Measurements from ENCODE around the gene CORO1C. TPM values are rescaled to one million over a fixed set of nuclear protein-coding genes. Genes with fewer than 3 reads are reported as not detected.

Gene CORO1C
- total RNA-seq, 4 donors from 2014 or later: 221 to 441 (median 315) TPM

GRCh38 chr12:108610856-108611605, 120.3 kb downstream of the CORO1C start:
- Histone ChIP-seq H3K36me3 (no peaks in the 10 kb centered on the region), H3K27ac (replicated peaks in 1 of 4) (no peak overlapping the region), H3K4me3 (no peak overlapping the region), H3K4me1 (peaks cover 6 to 29% (median 14%) of the 10 kb centered on the region in 4 donors), H3K27me3 (peaks cover 0 to 14% (median 0%) of the 10 kb centered on the region in 4 donors), H3K9me3 (peaks cover 0 to 3% (median 0%) of the 10 kb centered on the region in 4 donors)
- TF ChIP-seq CTCF (IDR thresholded peaks at IDR 0.05) (no peak), POLR2AphosphoS5 (IDR thresholded peaks at IDR 0.05) (no peak), EP300 (IDR thresholded peaks at IDR 0.05) (no peak), POLR2A (IDR thresholded peaks at IDR 0.05; ENCODE audit: low read depth) (no peak)
- DNase-seq (ENCODE audit: extremely low spot score): no peak
- 84% methylated on average over 14 of the region's 15 CpGs for WGBS
- intact Hi-C loops (cut with DNase I): no loop called here

DNA sequence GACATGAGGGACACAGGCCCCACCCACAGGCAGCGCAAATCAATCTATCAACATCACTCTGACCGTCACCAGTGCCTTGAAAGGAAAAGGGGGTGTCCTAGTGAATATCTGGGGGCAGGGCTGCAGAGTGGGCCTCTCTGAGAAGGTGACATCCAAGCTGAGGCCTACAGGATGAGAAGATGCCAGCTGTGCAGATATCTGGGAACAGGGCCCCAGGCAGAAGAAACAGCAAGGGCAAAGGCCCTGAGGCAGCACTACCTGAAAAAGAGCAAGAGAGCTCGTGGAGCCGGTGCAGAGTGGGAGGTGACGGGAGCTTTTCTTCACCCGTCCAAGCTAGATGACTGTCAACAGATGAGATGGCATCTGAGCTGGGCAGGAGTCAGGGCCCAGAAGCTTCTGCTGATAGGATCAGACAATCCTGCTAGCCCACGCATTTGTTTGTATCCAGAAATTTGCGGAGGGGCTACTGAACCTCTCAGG, 120.9 kb downstream of the CORO1C start:
- Histone ChIP-seq H3K4me1 (peaks cover 6 to 29% (median 14%) of the 10 kb centered on the region in 4 donors), H3K27me3 (peaks cover 0 to 14% (median 0%) of the 10 kb centered on the region in 4 donors), H3K27ac (replicated peaks in 1 of 4) (no peak overlapping the region), H3K36me3 (no peaks in the 10 kb centered on the region), H3K4me3 (no peak overlapping the region), H3K9me3 (no peaks in the 10 kb centered on the region)
- no peak for DNase-seq (ENCODE audit: extremely low spot score)
- 93% methylated on average over 8 of the region's 8 CpGs for WGBS
- intact Hi-C loops (cut with DNase I): no loop called here
- TF ChIP-seq POLR2A (IDR thresholded peaks at IDR 0.05; ENCODE audit: low read depth): no peak
- no peak for TF ChIP-seq POLR2AphosphoS5 (IDR thresholded peaks at IDR 0.05)
- no peak for TF ChIP-seq EP300 (IDR thresholded peaks at IDR 0.05)
- TF ChIP-seq CTCF (IDR thresholded peaks at IDR 0.05): no peak

DNA sequence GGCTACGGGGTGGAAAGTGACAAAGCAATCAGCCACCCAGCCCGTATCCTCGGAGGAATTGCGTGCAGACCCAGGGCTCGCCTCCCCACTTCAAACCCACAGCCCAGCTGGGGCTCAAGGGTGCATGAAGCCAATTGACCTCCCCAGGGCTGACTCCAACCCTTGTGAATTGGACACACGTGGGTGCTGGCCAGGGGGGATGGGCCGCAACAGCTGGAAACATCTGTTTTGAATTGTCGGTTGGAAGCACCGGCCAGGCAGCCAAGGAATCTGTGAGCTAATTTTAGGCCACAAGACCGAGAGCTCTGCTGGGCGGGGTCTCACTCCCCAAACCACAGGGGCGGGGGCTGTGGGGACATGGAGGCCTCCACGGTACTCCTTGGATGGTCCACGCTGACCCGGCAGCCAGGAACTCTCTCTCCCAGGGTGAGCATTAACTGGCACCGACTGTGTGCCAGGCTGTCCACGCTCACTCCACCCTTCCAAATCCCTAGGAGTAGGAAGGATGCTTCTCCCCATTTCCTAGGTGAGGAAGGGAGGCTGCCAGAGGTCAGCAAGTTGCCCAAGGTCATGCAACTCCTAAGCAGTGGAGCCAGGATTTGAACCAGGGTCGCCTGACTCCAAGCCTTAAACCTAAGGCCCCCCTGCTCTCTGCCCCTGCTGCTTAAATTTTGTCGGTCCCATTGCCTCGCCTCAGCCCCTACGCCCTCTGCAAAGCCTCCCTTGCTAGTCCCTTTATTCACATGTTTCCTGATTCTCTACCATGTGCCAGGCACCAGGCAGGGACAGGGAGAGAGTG, 121.6 kb downstream of the CORO1C start:
- Histone ChIP-seq H3K4me1 (peaks cover 6 to 29% (median 14%) of the 10 kb centered on the region in 4 donors), H3K9me3 (no peaks in the 10 kb centered on the region), H3K36me3 (no peaks in the 10 kb centered on the region), H3K27ac (replicated peaks in 1 of 4) (no peak overlapping the region), H3K4me3 (no peak overlapping the region), H3K27me3 (peaks cover 0 to 14% (median 0%) of the 10 kb centered on the region in 4 donors)
- TF ChIP-seq POLR2A (IDR thresholded peaks at IDR 0.05; ENCODE audit: low read depth) (no peak), CTCF (IDR thresholded peaks at IDR 0.05) (no peak), POLR2AphosphoS5 (IDR thresholded peaks at IDR 0.05) (peak; percentile 55 to 66), EP300 (IDR thresholded peaks at IDR 0.05) (no peak)
- 36% methylated on average over 19 of the region's 21 CpGs for WGBS
- intact Hi-C loops (cut with DNase I): no loop called here
- DNase-seq (ENCODE audit: extremely low spot score): no peak

- Histone ChIP-seq H3K27ac (replicated peaks in 1 of 4) (no peak overlapping the region), H3K4me1 (peaks cover 6 to 27% (median 14%) of the 10 kb centered on the region in 4 donors), H3K27me3 (peaks cover 0 to 16% (median 0%) of the 10 kb centered on the region in 4 donors), H3K36me3 (no peaks in the 10 kb centered on the region), H3K9me3 (no peaks in the 10 kb centered on the region), H3K4me3 (no peak overlapping the region)
- 78% methylated on average over 5 of the region's 5 CpGs for WGBS
- intact Hi-C loops (cut with DNase I): no loop called here
- DNase-seq (ENCODE audit: extremely low spot score): no peak
- TF ChIP-seq POLR2AphosphoS5 (IDR thresholded peaks at IDR 0.05): no peak
- no peak for TF ChIP-seq EP300 (IDR thresholded peaks at IDR 0.05)
- TF ChIP-seq CTCF (IDR thresholded peaks at IDR 0.05): no peak
- no peak for TF ChIP-seq POLR2A (IDR thresholded peaks at IDR 0.05; ENCODE audit: low read depth)
These were observed 122.7 kb downstream of the CORO1C start for GRCh38 chr12:108608616-108609015.
